ENCODE data around the gene DDX25. TPM values are rescaled to one million over a fixed set of nuclear protein-coding genes. Genes with fewer than 3 reads are reported as not detected.

DDX25 gene
- 0.09 TPM in 1 of 5 replicates, not detected in the others for total RNA-seq (2022; extraction: Qiagen RNA extraction)

DNA sequence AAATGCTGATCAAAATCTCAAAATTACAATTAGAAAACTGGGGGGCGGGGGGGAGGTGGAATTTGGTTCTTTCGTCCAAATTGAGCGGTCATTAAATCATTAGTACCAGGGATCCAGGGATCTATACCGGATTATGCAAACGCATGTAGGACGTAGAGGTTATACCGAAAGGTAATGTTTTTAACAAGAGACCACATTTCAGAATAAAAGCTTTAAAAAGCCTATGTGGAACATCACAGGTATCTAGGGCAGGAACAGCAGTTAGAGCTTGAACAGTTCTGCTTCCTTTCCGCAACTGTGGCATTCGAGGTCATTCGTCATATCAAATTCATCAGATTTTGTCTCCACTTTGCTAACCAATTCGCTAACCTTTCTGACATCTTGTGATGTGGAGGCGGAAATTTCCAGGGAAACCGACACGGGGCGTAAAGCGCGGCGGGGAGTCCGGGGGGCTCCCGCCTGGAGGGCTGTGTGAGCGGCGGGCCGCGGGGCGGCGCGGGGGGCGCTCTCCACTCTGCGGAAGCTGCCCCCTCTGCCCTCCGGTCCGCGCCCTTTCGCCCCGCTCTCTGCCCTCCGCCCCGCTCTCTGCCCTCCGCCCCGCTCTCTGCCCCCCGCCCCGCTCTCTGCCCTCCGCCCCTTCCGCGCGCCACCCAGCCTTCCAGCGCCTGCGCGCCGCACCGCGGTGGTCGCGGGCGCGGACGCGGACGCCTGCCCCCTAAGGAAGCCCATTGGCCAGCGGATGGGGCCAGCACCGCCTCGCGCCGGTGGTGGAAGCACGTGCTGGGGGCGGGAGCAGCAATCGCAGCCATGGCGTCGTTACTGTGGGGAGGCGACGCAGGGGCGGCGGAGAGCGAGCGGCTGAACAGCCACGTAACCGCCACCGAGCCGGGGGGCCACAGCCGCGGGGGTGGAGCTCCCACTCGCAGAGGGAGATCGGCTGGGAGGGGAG, at the start of gene DDX25:
Gene DDX25, plus strand, starts transcription at position 798 of the 949 bp plus-strand sequence. Its CDS starts 10 bp downstream, at position 808.

DNA sequence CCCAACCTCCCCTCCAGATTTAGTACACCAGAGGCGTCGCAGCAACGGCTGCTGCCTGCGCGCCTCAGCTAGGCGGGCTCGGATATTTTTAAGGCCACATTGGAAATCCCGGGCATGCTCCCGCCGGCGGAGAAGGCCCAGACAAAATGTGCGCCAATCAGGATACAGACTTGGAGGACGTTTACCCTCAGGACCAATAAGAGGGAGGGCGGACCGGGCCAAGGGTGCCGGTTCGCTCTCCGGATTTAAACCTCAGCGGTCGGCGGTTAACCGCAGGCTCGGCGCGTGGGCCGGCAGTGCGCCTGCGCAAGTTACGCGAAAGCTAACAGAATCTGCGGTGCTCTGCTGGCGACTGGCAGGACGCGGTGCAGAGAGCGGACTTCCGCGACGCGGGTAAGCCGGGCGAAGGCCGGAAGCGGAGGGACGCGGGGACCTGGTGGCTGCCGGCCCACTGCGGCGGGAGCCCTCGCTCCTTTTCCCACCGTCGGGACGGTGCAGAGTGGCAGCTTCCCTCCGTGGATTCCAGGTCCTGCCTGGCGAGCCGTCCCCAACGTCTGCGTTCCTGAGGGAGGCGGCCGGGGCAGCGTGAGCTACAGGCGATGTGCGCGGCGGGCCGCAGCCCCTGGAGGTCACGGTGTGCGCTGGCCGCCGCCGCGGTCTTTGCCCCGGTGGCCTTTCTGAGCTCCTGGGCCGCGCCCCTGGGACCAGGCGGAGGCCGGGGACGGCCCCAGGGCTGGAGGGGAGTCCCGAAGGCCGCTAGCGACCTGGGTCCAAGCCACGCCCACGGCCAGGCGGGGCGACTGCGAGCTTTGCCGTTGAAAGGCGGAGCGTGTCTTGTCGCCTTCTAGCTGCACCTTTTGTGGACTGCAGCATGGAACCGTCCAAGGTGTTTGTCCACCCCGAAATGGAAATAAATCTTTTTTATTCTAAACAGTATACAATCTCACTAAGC, 16.7 kb upstream of the DDX25 start, which contains the start of gene HYLS1:
Gene HYLS1, plus strand, starts transcription at position 296 of the 952 bp plus-strand sequence. CDS start 11,701 bp downstream, outside the sequence.

DNA sequence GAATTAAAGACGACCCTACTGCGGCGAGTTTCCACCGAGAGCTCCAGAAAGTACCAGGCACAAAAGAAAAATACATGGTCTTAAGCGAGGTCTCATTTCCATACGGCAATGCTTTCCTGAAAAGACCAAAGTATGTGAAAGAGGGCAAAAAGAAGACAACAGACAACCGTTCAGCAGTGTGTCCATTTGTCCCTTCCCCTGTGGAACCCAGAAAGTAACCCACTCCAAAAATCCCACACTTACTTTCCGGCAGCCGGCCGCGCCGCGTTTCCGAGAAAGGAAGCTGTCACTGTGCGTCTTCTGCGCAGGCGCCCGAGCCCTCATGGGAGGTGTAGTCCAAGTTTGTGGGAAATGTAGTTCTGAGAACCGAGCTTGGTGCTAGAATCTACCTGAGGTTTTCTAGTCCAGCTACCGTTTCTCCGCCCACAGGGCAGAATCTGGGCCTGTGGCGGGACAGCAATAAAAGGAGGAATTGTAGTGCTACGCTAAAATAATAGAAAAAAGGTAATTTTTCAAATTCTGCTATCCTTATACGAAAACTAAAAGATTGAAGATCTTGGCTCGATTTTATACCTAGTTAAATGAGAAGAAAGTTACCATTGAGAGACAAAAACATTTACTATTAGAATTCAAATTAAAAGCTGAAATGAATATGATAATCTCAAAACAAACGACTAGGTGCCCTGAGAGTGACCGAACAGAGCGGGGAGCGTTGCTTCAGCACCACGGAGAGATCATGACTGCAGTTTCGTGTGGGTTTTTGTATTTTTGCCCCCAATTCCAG, 1.2 kb upstream of the DDX25 start, which contains the start of gene PUS3:
Gene PUS3, minus strand, starts transcription at position 280 of the 784 bp plus-strand sequence. CDS start 6,922 bp downstream, outside the sequence.

DNA sequence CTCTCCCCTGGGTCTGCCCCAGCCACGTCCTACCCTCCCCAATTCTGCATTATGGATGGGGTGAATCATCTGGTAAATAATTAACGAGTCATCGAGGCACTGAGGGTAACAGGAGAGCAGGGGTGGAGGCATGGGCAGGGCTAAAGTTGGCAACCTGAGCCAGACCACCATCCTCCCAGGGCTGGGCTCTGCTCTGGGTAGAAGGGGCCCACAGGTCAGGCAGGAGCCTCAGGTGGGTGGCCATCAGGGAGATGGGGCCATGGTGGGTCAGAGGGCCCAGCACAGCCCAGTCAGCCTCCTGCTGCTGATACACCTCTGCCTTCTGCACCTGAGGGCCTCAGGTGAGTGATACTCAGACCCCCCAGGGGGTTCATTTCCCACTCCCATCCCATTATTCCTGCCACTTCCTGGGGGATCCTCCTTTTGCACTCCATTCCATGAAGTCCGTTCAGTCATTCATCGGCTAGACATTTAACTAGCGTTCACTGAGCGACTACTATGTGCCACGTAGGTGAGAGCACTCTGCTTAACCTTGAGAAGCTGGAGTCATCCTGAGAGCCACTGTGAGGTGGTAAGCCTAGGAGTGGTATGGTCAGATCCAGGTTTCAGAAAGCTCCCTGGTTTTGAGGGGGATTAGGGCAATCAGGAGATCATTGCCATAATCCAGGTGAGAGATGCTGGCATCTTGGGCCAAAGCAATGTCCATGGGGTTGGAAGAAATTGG, 41.7 kb downstream of the DDX25 start, which contains the start of gene VSIG10L2:
Gene VSIG10L2, plus strand, starts transcription at position 248 of the 724 bp plus-strand sequence. Its CDS starts 12 bp downstream, at position 260.

Other genes with a start within 250 kb of the DDX25 start
- gene ACRV1, start 223.7 kb upstream of the DDX25 start, total RNA-seq (2022; extraction: Qiagen RNA extraction), result not detected in 5 replicates
- not detected in 5 replicates for gene PATE1, start 158.2 kb upstream of the DDX25 start, total RNA-seq (2022; extraction: Qiagen RNA extraction)
- not detected in 5 replicates for gene PATE2, start 125.7 kb upstream of the DDX25 start, total RNA-seq (2022; extraction: Qiagen RNA extraction)
- gene PATE3, start 116.4 kb upstream of the DDX25 start, total RNA-seq (2022; extraction: Qiagen RNA extraction), result not detected in 5 replicates
- not detected in 5 replicates for gene PATE4, start 71.2 kb upstream of the DDX25 start, total RNA-seq (2022; extraction: Qiagen RNA extraction)
- 14.3 to 15.6 TPM (median 14.4 TPM) in 5 replicates for gene HYLS1, start 16.8 kb upstream of the DDX25 start, total RNA-seq (2022; extraction: Qiagen RNA extraction)
- gene PUS3, start 1.3 kb upstream of the DDX25 start, total RNA-seq (2022; extraction: Qiagen RNA extraction), result 5.5 to 10.6 TPM (median 6.7 TPM) in 5 replicates
- gene VSIG10L2, start 41.5 kb downstream of the DDX25 start, total RNA-seq (2022; extraction: Qiagen RNA extraction), result not detected in 5 replicates
- gene CDON, start 158.4 kb downstream of the DDX25 start, total RNA-seq (2022; extraction: Qiagen RNA extraction), result 2.0 to 3.2 TPM (median 2.3 TPM) in 5 replicates